Trophoblast cell (in vitro differentiated cells and primary cell): ENCODE results near the gene PMM1.
A peak's percentile ranks its signal among the peaks of the same experiment; 100 is the strongest.

Source experiments
- DNase-seq, 2 donors: peaks; one replicate each; pipeline ENCODE4 v3.0.0-alpha.2; 2016
- H2AFZ ChIP-seq: 2 replicates; pipeline ENCODE4 v1.6.1; 2013; ENCODE audit warnings: low read length, moderate library complexity, mild to moderate bottlenecking; ENCODE audit not compliant: insufficient read depth, poor library complexity
- H2AK5ac ChIP-seq: 2 replicates; pipeline ENCODE4 v1.6.1; 2013; ENCODE audit warnings: mild to moderate bottlenecking, low read length
- H2BK120ac ChIP-seq: 2 replicates; pipeline ENCODE4 v1.6.1; 2013; ENCODE audit warnings: low read length, mild to moderate bottlenecking, moderate library complexity; ENCODE audit not compliant: insufficient read depth, poor library complexity
- H2BK12ac ChIP-seq: 2 replicates; pipeline ENCODE4 v1.6.1; 2013; ENCODE audit warnings: mild to moderate bottlenecking, low read length, moderate library complexity
- H2BK5ac ChIP-seq: 2 replicates; pipeline ENCODE4 v1.6.1; 2013; ENCODE audit warnings: low read length, low read depth, moderate library complexity, mild to moderate bottlenecking; ENCODE audit not compliant: poor library complexity
- H3K14ac ChIP-seq: 2 replicates; pipeline ENCODE4 v1.6.1; 2013; ENCODE audit warnings: mild to moderate bottlenecking, low read length
- H3K18ac ChIP-seq: 2 replicates; pipeline ENCODE4 v1.6.1; 2013; ENCODE audit warnings: mild to moderate bottlenecking, low read length
- H3K23ac ChIP-seq: 2 replicates; pipeline ENCODE4 v1.6.1; 2013; ENCODE audit warnings: low read length
- H3K27ac ChIP-seq: 2 replicates; pipeline ENCODE4 v1.5.1; 2013; ENCODE audit warnings: low read depth, mild to moderate bottlenecking, inconsistent platforms, low read length, moderate library complexity
- H3K27me3 ChIP-seq: 2 replicates; pipeline ENCODE4 v1.6.1; 2013; ENCODE audit warnings: inconsistent platforms, mild to moderate bottlenecking, low read length, moderate library complexity; ENCODE audit not compliant: insufficient read depth
- H3K36me3 ChIP-seq, 2 experiments: 1 replicate in 1 of 2; 2 replicates in 1 of 2; pipeline ENCODE4 v1.6.1; 2013; ENCODE audit warnings: low read length in 2 of 2, mild to moderate bottlenecking in 2 of 2, moderate library complexity in 1 of 2; ENCODE audit not compliant: insufficient read depth in 2 of 2, control insufficient read depth in 1 of 2
- H3K4ac ChIP-seq: 2 replicates; pipeline ENCODE4 v1.6.1; 2013; ENCODE audit warnings: low read depth, mild to moderate bottlenecking, low read length, moderate library complexity
- H3K4me1 ChIP-seq, 2 experiments: 1 replicate in 1 of 2; 2 replicates in 1 of 2; pipeline ENCODE4 v1.6.1; 2013; ENCODE audit warnings: low read length in 2 of 2, mild to moderate bottlenecking in 2 of 2, moderate library complexity in 1 of 2; ENCODE audit not compliant: insufficient read depth in 2 of 2, control insufficient read depth in 1 of 2
- H3K4me2 ChIP-seq: 2 replicates; pipeline ENCODE4 v1.6.1; 2013; ENCODE audit warnings: inconsistent platforms, mild to moderate bottlenecking, low read length, moderate library complexity
- H3K4me3 ChIP-seq: 2 replicates; pipeline ENCODE4 v1.5.1; 2013; ENCODE audit warnings: mild to moderate bottlenecking, low read depth, low read length, inconsistent platforms
- H3K79me1 ChIP-seq: one replicate; pipeline ENCODE4 v1.6.1; 2013; ENCODE audit warnings: low read length
- H3K79me2 ChIP-seq: 2 replicates; pipeline ENCODE4 v1.6.1; 2013; ENCODE audit warnings: low read length, mild to moderate bottlenecking; ENCODE audit not compliant: control insufficient read depth, insufficient read depth, poor library complexity
- H3K9ac ChIP-seq: 2 replicates; pipeline ENCODE4 v1.6.1; 2013; ENCODE audit warnings: mild to moderate bottlenecking, low read length
- H3K9me3 ChIP-seq: 2 replicates; pipeline ENCODE4 v1.6.1; 2013; ENCODE audit warnings: low read depth, mild to moderate bottlenecking, control low read depth, inconsistent platforms, low read length; ENCODE audit not compliant: insufficient read depth
- H4K12ac ChIP-seq: 2 replicates; pipeline ENCODE4 v1.6.1; 2013; ENCODE audit warnings: low read depth, mild to moderate bottlenecking, low read length, moderate library complexity
- H4K8ac ChIP-seq: 2 replicates; pipeline ENCODE4 v1.6.1; 2013; ENCODE audit warnings: low read depth, mild to moderate bottlenecking, low read length, moderate library complexity
- H4K91ac ChIP-seq: one replicate; pipeline ENCODE4 v1.6.1; 2013; ENCODE audit warnings: low read depth, mild to moderate bottlenecking, low read length, moderate library complexity
- WGBS: extraction: QIAGEN DNeasy Blood & Tissue Kit; methylation state at CpG from one replicate; pipeline ENCODE4 v1.1.7; 2013; ENCODE audit warnings: missing lambda C conversion rate; ENCODE audit not compliant: insufficient read length, insufficient coverage; ENCODE audit errors: extremely low coverage; 5-methylcytosine and 5-hydroxymethylcytosine counted together

The PMM1 gene

GRCh38 chr22:41567512-41567768, 22.2 kb downstream of the PMM1 start:
- Histone ChIP-seq H3K4me3 (no peak overlapping the region), H3K9me3 (no peaks in the 10 kb centered on the region), H3K27ac (no peak overlapping the region), H3K9ac (no peak overlapping the region), H3K79me1 (peaks cover 2% of the 10 kb centered on the region), H2AFZ (no peak overlapping the region), H3K36me3 (no peaks in the 10 kb centered on the region), H2AK5ac (no peak overlapping the region), H4K12ac (no peak overlapping the region), H2BK120ac (no peak overlapping the region), H3K23ac (no peak overlapping the region), H4K8ac (no peak overlapping the region), H3K27me3 (no peaks in the 10 kb centered on the region), H3K4me2 (no peak overlapping the region), H3K18ac (no peak overlapping the region), H2BK5ac (no peak overlapping the region), H3K14ac (no peak overlapping the region), H2BK12ac (no peak overlapping the region), H3K4ac (no peak overlapping the region), H4K91ac (no peak overlapping the region), H3K79me2 (no peaks in the 10 kb centered on the region), H3K4me1 (peaks cover 11 to 17% of the 10 kb centered on the region in 2 experiments)
- WGBS, result no CpG with 5 or more reads among the region's 3 CpGs
- no peak for DNase-seq

- Histone ChIP-seq H3K79me2 (peaks cover 2% of the 10 kb centered on the region), H3K18ac (no peak overlapping the region), H3K27ac (no peak overlapping the region), H3K14ac (no peak overlapping the region), H3K36me3 (no peaks in the 10 kb centered on the region), H3K4me2 (no peak overlapping the region), H3K4me1 (peaks cover 24 to 33% of the 10 kb centered on the region in 2 experiments), H3K9ac (no peak overlapping the region), H3K4ac (no peak overlapping the region), H2BK120ac (no peak overlapping the region), H3K27me3 (no peaks in the 10 kb centered on the region), H4K12ac (no peak overlapping the region), H3K4me3 (no peak overlapping the region), H3K9me3 (no peaks in the 10 kb centered on the region), H2AFZ (no peak overlapping the region), H2AK5ac (no peak overlapping the region), H2BK12ac (no peak overlapping the region), H2BK5ac (no peak overlapping the region), H4K91ac (no peak overlapping the region), H3K79me1 (peaks cover 8% of the 10 kb centered on the region), H3K23ac (no peak overlapping the region), H4K8ac (no peak overlapping the region)
- DNase-seq, result peak in 1 of 2 donors; percentile 31
- no CpG with 5 or more reads among the region's 8 CpGs for WGBS
These were observed 24.1 kb downstream of the PMM1 start for GRCh38 chr22:41565403-41566054.

GRCh38 chr22:41564563-41564962, 25.1 kb downstream of the PMM1 start:
- Histone ChIP-seq H2BK120ac (no peak overlapping the region), H3K4me2 (no peak overlapping the region), H3K4ac (no peak overlapping the region), H3K27me3 (no peaks in the 10 kb centered on the region), H4K91ac (no peak overlapping the region), H2AK5ac (peak overlapping the region; percentile 18), H3K79me2 (peaks cover 2% of the 10 kb centered on the region), H4K8ac (no peak overlapping the region), H3K4me3 (no peak overlapping the region), H3K14ac (no peak overlapping the region), H3K36me3 (no peaks in the 10 kb centered on the region), H3K27ac (no peak overlapping the region), H3K9me3 (no peaks in the 10 kb centered on the region), H3K4me1 (peaks cover 24 to 39% of the 10 kb centered on the region in 2 experiments), H3K79me1 (peaks cover 8% of the 10 kb centered on the region), H2BK5ac (no peak overlapping the region), H4K12ac (no peak overlapping the region), H3K18ac (no peak overlapping the region), H3K9ac (no peak overlapping the region), H3K23ac (no peak overlapping the region), H2AFZ (no peak overlapping the region), H2BK12ac (peak overlapping the region; percentile 8)
- WGBS, result no CpG with 5 or more reads among the region's 8 CpGs
- DNase-seq, result no peak

- peak overlapping the region; percentile 10 for H4K91ac ChIP-seq
- H3K23ac ChIP-seq, result no peak overlapping the region
- H3K4ac ChIP-seq, result no peak overlapping the region
- H3K9ac ChIP-seq, result no peak overlapping the region
- H4K8ac ChIP-seq, result no peak overlapping the region
- no peaks in the 10 kb centered on the region for H3K27me3 ChIP-seq
- peak overlapping the region; percentile 45 for H2BK12ac ChIP-seq
- H3K36me3 ChIP-seq, result no peaks in the 10 kb centered on the region
- no peak overlapping the region for H2AFZ ChIP-seq
- peak overlapping the region; percentile 35 for H3K4me2 ChIP-seq
- H3K79me1 ChIP-seq, result peaks cover 8% of the 10 kb centered on the region
- no peak overlapping the region for H3K4me3 ChIP-seq
- H3K27ac ChIP-seq, result peak overlapping the region; percentile 17
- peaks cover 24 to 39% of the 10 kb centered on the region in 2 experiments for H3K4me1 ChIP-seq
- H3K79me2 ChIP-seq, result peaks cover 2% of the 10 kb centered on the region
- H3K18ac ChIP-seq, result peak overlapping the region; percentile 38
- no peak for DNase-seq
- H2AK5ac ChIP-seq, result peak overlapping the region; percentile 39
- H2BK5ac ChIP-seq, result peak overlapping the region; percentile 38
- no peaks in the 10 kb centered on the region for H3K9me3 ChIP-seq
- peak overlapping the region; percentile 23 for H2BK120ac ChIP-seq
- no CpG with 5 or more reads among the region's 10 CpGs for WGBS
- peak overlapping the region; percentile 30 for H3K14ac ChIP-seq
- no peak overlapping the region for H4K12ac ChIP-seq
These were observed 26.5 kb downstream of the PMM1 start for GRCh38 chr22:41563051-41563711.
